SIG-M5 (cell line): Measurements from ENCODE around the gene ZNG1A.
"Not testable (repeated sequence)": the region's sequence is repeated elsewhere in the genome, so short reads cannot be mapped to it uniquely, and the experiment has no call there.

ENCODE experiments used
- DNase-seq: peaks from one replicate; lab custom pipeline; 2025; lab: John Stamatoyannopoulos, UW

The ZNG1A gene

GRCh38 chr9:178970-179383 is at the start of gene ZNG1A:
ZNG1A (minus strand) TSS chr9:179056; CDS start chr9:178969, 87 bp downstream.
- not testable (repeated sequence) for DNase-seq

DNA sequence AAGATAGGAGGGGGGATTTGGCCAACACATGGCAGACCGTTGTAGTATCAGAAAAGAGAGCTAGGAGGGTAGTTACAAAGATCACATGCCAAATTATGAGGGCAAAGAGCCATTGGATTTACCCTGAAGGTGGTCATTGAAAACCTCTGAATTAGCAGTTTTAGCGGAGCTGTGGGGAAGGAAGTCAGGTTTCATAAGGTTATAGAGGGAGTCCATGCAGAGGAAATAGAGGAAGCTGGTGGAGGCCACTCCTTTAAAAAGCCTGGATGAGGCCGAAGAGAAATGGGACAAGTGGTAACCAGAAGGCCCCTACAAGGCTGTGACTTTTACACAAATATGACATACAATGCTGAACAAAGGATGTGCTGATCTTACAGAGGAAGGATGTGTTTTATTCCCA is 49.0 kb upstream of the ZNG1A start:
- DNase-seq = no peak

DNA sequence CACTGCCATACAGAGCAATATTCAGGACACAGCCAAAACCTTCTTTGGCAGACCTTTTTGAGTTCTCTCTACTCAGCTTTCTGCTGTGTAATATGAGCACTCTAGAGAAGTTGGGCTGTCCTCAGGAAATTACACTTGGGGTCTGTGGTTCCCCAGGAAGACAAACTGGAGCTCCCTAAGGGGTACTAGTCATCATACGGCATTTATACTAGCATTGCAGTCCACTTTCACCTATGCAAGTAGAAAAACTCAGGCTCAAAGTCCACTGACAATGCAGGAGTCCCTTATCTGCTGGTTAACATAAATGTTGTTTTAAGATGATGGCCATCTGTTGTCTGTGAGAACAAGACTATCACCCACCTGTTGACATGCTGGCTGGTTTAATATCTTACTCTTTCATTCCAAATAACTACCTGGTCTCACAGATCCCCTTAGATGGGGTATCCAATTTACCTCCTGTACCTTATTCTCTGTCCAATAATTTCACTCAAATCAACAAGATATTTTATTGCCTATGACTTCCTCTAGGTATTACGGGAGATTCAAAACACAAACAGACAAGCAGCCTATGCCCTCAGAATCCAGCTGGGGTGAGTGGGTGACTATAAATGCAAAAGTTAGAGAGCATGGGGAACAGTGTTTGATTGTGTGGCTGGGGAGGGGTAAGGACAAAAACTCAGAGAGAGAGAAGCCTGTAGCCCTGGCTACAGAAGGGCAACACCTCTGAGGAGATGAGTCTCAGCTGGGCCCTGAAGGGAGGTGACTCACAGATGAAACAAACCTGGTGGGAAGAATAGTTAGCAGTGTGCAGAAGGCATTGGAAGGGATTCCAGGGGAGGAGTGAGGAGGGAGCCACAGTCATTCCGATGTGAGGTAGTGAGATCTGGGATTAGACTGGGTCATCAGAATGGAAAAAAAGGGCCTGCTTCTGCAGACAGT is 46.0 kb upstream of the ZNG1A start:
- no peak for DNase-seq

GRCh38 chr9:224026-224425 is 45.2 kb upstream of the ZNG1A start:
- DNase-seq = no peak

GRCh38 chr9:223152-223551 is 44.3 kb upstream of the ZNG1A start:
- no peak for DNase-seq

DNA sequence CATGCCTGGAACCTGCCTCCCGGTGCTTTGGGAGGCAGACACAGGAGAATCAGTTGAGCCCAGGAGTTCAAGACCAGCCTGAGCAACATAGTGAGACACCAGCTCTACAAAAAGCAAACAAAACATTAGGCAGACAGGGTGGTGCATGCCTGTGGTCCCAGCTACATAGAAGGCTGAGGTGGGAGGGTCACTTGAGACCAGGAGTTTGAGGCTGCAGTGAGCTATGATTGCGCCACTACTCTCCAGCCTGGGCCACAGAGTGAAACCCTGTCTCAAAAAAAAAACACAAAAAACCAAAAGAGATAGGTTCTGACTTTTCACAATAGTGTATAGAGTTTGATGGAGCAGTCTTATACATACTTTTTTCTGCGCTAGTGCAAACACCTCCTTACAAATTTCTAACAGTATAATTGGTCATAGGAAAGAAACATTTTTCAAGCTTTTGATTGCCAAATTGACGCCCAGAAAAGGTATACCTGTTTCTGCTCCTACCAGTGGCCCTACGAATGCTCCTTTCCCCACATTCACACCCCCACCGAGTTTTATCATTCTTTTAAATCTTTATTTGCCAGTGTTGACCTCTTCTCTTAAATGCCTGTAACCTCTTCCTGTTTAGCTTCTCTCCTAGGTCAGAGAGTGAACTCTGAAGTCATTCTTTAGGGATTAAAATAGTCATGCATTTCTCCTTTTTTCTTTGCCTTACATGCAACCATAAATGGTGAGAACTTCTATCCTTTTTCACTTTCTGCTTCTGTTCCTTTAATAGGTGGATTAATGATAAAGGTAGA is 43.3 kb upstream of the ZNG1A start:
- peak; percentile 3 for DNase-seq

- no peak for DNase-seq
These were observed 41.0 kb upstream of the ZNG1A start for GRCh38 chr9:219670-220365.

DNA sequence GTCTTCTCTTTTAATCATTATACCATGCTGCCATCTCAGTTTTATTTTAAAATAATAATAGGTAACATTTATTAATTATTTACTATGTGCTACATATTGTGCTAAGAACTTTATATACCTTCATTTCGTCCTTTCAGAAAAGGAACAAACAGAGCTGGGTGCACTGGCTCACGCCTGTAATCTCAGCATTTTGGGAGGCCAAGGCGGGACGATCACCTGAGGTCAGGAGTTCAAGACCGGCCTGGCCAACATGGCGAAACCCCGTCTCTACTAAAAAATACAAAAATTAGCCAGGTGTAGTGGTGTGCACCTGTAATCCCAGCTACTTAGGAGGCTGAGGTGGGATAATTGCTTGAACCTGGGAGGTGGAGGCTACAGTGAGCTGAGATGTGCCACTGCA is 40.2 kb upstream of the ZNG1A start:
- DNase-seq = not testable (repeated sequence)

DNA sequence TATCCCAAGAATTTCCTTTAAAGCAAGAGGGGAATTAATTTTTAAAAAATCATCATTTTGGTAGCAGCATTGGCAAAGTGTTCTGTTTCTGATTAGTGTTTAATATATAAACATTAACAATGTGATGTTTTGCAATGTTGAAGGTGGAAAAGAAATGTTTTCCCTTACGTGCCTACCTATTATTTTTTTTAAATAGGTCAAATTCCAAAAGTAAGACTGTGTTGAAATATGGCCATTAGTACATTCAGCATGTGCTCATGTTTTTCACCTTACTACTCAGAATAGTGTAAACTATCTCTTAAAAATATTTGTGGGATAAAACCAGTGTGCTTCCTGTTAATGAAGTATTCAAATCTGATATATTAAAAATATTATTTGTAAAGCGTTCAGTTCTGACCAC is 39.1 kb upstream of the ZNG1A start:
- no peak for DNase-seq

DNA sequence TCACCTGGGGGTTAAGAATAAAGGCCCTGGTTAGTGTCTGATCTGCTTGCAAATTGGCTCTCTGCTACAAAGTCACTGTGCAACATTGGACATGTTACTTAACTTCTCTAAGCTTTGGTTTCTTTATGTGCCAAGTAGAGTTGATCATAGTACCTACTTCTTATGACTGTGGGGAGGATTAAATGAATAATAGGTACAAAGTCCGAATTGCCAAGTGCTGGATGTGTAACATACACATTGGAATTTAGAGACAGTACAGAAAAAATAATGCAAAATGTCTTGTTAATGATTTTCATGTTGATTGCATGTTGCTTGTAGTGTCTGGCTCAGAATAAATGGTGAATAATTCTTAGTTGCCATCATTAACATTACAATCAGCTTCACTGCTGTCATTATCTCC is 38.0 kb upstream of the ZNG1A start:
- no peak for DNase-seq

DNA sequence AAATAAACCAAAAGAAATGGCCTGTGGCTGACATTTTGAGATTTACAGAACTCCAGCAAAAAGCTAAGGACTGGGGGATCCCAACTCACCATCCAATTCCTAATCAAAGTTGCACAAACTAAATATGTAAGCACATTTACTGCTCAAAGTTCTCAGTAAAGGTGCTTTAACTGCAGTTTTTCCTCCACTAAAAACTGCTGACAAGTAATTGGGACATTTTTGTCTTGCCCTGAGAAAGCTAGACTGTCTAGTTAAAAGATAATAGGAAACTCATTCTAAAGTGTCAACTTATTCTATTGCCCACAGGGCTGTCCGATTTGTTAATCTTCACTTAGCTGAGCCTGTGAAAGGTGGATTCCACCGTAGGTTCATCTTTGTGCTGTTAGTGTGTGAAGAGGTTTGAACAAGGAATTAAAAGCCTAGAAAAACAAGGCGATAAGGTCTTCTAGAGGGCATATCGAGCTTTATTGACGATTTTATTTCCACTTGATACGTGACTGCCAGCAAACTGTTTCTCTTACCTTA is 36.8 kb upstream of the ZNG1A start:
- DNase-seq = no peak

- peak; percentile 13 for DNase-seq
These were observed 36.0 kb upstream of the ZNG1A start, which contains the start of gene DOCK8 for GRCh38 chr9:214648-215493. DOCK8 (plus strand) TSS chr9:214865; CDS start chr9:214977, 112 bp downstream.

DNA sequence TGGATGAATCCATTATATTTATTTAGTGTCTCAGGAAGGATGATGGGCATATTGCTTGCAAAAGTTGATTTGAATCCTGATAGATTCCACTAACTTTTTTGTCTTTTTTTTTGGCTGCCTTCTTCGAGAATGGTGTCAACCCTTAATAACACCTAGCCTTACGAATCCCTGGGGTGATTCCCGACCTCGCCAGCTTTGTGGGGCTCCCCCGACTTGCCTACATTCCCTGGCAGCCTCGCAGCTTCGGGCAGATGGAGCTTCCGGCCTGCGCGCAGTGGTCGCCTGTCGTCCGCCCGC is 35.4 kb upstream of the ZNG1A start:
- DNase-seq = no peak

DNA sequence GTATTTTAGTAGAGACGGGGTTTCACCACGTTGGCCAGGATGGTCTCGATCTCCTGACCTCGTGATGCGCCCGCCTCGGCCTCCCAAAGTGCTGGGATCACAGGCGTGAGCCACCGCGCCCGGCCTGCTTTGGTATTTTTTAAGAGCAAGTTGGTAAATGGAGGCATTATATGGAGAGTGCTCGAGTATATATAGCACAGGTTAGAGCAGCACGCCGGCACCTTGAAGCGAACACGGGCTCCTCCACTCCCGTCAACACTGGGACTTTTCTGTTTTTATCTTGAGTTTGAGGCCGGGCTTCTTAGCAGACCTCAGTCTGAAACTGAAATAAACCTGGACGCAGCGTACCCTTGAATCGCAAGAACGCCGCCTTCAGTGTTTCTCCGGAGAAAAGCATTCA is 35.0 kb upstream of the ZNG1A start:
- not testable (repeated sequence) for DNase-seq

DNA sequence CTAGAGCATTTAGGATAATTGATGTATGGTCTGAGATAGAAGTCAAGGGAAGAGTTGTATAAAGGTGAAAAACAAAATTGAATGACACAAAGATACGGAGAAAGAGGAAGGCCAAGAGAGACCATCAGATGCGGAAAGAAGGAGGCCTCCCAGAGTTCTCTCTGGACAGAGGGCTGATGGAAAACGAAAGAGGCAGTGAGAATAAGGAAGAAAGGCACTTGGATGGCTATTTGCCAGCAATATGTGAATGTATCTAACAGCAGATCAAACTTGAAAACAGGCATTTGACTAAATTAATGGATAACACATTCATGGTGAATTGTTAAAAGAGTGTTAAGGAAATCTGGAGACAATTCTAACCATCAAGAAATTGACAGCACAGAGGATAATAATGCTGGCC is 33.4 kb upstream of the ZNG1A start:
- peak; percentile 6 for DNase-seq

DNA sequence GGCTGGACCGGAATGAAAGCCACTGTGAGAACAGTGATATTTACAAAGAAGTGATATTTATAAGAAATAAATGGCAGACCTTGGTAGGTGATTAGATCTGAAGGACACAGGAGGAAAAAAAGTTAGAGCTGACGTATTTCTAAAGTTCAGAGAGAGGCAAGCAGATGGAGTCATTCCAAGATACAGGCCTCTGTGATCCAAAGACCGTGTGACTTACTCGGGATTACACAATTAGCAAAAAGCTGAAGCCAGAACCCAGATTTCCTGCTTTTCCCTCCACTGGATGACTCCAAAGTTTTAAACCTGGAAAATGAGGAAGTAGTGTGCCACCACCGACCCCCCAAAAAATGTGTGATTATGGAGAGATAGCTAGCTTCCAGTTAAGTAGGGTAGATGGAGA is 32.7 kb upstream of the ZNG1A start:
- no peak for DNase-seq

- DNase-seq = no peak
These were observed 32.2 kb upstream of the ZNG1A start for GRCh38 chr9:211036-211435.

DNA sequence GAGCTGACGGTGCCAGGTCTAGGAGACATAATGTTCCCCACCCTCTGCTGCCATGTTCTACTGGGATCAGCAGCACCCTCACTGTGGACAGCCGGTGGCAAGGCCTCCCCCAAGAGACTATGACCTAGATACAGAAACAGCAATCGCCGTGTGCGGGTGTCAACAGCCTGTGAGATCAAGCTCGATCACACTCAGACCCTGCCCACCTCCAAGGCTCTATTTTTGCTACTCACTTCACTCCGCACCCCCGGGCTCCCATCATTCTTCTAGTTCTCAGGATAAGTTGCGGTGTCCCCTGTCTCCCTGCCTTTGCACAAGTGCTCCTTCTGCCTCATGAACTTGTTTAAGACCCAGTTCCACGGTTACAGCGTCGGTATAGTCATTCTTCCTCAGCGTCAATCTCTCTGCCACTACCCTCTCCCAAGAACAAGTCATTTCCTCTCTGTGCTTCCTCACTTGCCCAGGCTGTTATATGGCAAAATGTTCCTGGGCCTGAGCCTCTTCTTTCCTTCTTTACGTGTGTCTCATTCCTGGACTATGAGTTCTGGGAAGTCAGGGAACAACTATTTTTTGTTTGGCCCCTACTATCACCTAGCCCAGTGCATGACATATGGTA is 30.4 kb upstream of the ZNG1A start:
- DNase-seq = no peak

DNA sequence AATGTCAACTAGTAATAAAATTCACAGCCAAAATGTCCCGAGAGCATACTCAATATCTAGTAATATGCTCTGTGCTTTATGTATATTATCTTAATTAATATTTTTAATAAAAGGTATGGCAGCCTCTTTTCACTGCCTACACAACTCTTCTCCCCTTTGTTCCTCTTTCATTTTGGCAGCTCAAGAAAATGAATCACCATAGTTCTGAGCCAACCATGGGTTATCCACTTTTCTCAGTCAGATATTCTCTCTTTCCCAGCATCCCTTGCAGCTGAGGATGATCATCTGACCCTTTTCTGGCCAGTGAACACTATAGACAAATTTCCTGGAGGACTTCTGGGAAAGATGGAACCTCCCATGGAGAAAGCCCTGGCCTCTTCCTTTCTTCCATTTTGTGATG is 27.6 kb upstream of the ZNG1A start:
- DNase-seq = no peak

DNA sequence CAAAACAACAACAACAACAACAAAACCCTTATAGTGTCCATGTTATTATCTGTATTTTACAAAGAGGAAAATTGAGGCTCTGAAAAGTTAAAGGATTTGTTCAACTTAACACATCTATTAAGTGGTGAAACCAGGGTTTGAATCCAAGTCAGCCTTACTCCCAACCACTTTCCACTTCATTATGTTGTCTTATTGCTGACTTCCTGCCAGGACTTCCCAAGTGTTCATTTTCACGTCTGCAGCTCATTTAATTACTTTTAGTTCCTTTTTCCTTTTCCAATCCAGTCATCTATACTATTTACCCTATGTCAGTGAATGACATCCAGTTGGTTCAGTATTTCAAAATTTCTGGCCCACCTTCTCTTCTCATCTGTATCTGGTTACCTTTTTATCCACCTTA is 20.7 kb upstream of the ZNG1A start:
- DNase-seq = not testable (repeated sequence)
